Natural killer cell (primary cell): ENCODE measurements around the gene MAD1L1. TPM values are rescaled to one million over a fixed set of nuclear protein-coding genes. Genes with fewer than 3 reads are reported as not detected.

Experiments
- ATAC-seq, 3 donors: fragments of 150-1000 bp in 2 of 3; fragments of 200-7000 bp in 1 of 3; cut with Tn5 transposase; 1 replicate in 1 of 3; 2 replicates in 2 of 3; pipeline ENCODE4 v1.10.0; 2021; ENCODE audit warnings: mild to moderate bottlenecking in 2 of 3, moderate library complexity in 2 of 3
- DNase-seq, 2 donors: peaks; one replicate each; pipeline versions ENCODE4 v3.0.0 to v3.0.0-alpha.2; 2013 to 2021; ENCODE audit warnings: mixed read lengths in 1 of 2
- H3K27ac ChIP-seq: one replicate; pipeline ENCODE4 v1.5.1; 2013; ENCODE audit warnings: mild to moderate bottlenecking, low read length
- H3K27me3 ChIP-seq: one replicate; pipeline ENCODE4 v1.6.1; 2013; ENCODE audit warnings: low read length; ENCODE audit not compliant: control insufficient read depth, insufficient read depth
- H3K36me3 ChIP-seq: one replicate; pipeline ENCODE4 v1.6.1; 2013; ENCODE audit warnings: low read length; ENCODE audit not compliant: control insufficient read depth, insufficient read depth
- H3K4me1 ChIP-seq: one replicate; pipeline ENCODE4 v1.6.1; 2013; ENCODE audit warnings: low read length; ENCODE audit not compliant: control insufficient read depth, insufficient read depth
- H3K4me3 ChIP-seq: one replicate; pipeline ENCODE4 v1.5.1; 2013; ENCODE audit warnings: low read length
- H3K9me3 ChIP-seq: one replicate; pipeline ENCODE4 v1.6.1; 2013; ENCODE audit warnings: low read length; ENCODE audit not compliant: control insufficient read depth, insufficient read depth
- H3K27ac Mint-ChIP-seq, 2 donors: one replicate each; pipeline ENCODE4 v1.8.0; 2022; ENCODE audit warnings: mild to moderate bottlenecking in 2 of 2, mixed read lengths in 2 of 2, moderate library complexity in 1 of 2
- H3K27me3 Mint-ChIP-seq, 2 donors: one replicate each; pipeline ENCODE4 v1.8.0; 2022; ENCODE audit warnings: low read depth in 2 of 2, mixed read lengths in 2 of 2
- H3K36me3 Mint-ChIP-seq: one replicate; pipeline ENCODE4 v1.8.0; 2022; ENCODE audit warnings: mixed read lengths
- H3K4me1 Mint-ChIP-seq, 2 donors: one replicate each; pipeline ENCODE4 v1.8.0; 2022; ENCODE audit warnings: mixed read lengths in 2 of 2
- H3K4me3 Mint-ChIP-seq: one replicate; pipeline ENCODE4 v1.8.0; 2022; ENCODE audit warnings: mild to moderate bottlenecking, moderate library complexity, mixed read lengths
- H3K9me3 Mint-ChIP-seq, 2 donors: one replicate each; pipeline ENCODE4 v1.8.0; 2022; ENCODE audit warnings: mixed read lengths in 2 of 2
- CTCF ChIP-seq: fragments of 200-600 bp; IDR thresholded peaks from one replicate; pipeline ENCODE4 v1.8.0; 2022; ENCODE audit warnings: antibody characterized with exemption
- WGBS: methylation state at CpG from one replicate; pipeline ENCODE4 v1.1.7; 2013; ENCODE audit warnings: missing lambda C conversion rate; ENCODE audit not compliant: insufficient coverage; 5-methylcytosine and 5-hydroxymethylcytosine counted together
- intact Hi-C: fragments of 100-400 bp; cut with micrococcal nuclease; formaldehyde crosslinking; loops from one replicate; pipeline ENCODE4 v1.14.2; 2022
- total RNA-seq, 4 donors: library from RNA; stranded (reverse); fragments of 120-200 nt in 1 of 4; gene quantifications; one replicate each; pipeline versions ENCODE4 v1.2.3 to v1.2.4, GENCODE V29; 2013 to 2022

The MAD1L1 gene
- total RNA-seq, 3 donors from 2014 or later (not counting 1 experiment from before 2014, with no cell fraction given), result 53.6 to 81.2 (median 77.4) TPM

- Mint-ChIP-seq H3K27ac (no peak overlapping the region), H3K4me3 (no peak overlapping the region)
- WGBS, result 98% methylated on average over 15 of the region's 15 CpGs
These were observed 19.1 kb downstream of the MAD1L1 start for GRCh38 chr7:2213551-2214215.

DNA sequence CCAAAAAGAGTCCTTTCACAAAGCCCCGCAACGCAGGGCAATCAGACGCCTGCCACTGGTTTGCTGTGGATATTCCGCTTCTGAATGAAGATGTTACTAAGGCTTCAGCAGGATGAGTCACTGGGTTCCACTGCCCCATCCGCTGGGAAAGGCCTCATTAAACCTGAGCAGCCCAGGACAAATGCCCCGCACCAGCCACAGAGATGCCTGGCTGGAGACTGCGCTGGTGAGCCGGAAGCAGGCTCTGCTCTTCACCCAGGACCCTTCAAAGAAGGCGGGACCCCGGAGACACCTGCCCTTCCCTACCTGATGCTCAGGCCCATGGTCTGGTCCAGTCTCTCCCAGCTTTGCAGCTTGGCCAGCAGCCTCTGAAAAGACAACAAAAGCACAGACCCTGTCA, 19.8 kb downstream of the MAD1L1 start:
- peaks cover 55% of the 10 kb centered on the region for H3K36me3 ChIP-seq
- no peak overlapping the region for H3K27ac Mint-ChIP-seq
- ATAC-seq, result no peak
- H3K27ac ChIP-seq, result no peak overlapping the region
- no peaks in the 10 kb centered on the region for H3K27me3 ChIP-seq
- 98% methylated on average over 10 of the region's 10 CpGs for WGBS
- H3K4me1 ChIP-seq, result no peaks in the 10 kb centered on the region
- no peak overlapping the region for H3K4me3 ChIP-seq
- H3K4me1 Mint-ChIP-seq, result peaks cover 0 to 5% of the 10 kb centered on the region in 2 donors
- no peak overlapping the region for H3K4me3 Mint-ChIP-seq
- no peaks in the 10 kb centered on the region for H3K9me3 ChIP-seq
- TF ChIP-seq CTCF, result no peak
- DNase-seq, result no peak
- H3K9me3 Mint-ChIP-seq, result no peaks in the 10 kb centered on the region
- no peaks in the 10 kb centered on the region for H3K27me3 Mint-ChIP-seq
- peaks cover 7% of the 10 kb centered on the region for H3K36me3 Mint-ChIP-seq
- intact Hi-C loops, result no loop called here

More at GRCh38 chr7:2213551-2214215, 19.1 kb downstream of the MAD1L1 start:
- H3K4me3 ChIP-seq, result no peak overlapping the region
- intact Hi-C loops, result no loop called here
- ATAC-seq, result no peak
- peaks cover 7% of the 10 kb centered on the region for H3K36me3 Mint-ChIP-seq
- peaks cover 58% of the 10 kb centered on the region for H3K36me3 ChIP-seq
- peaks cover 0 to 4% of the 10 kb centered on the region in 2 donors for H3K4me1 Mint-ChIP-seq
- H3K27me3 ChIP-seq, result no peaks in the 10 kb centered on the region
- TF ChIP-seq CTCF, result no peak
- H3K9me3 Mint-ChIP-seq, result no peaks in the 10 kb centered on the region
- H3K27me3 Mint-ChIP-seq, result no peaks in the 10 kb centered on the region
- DNase-seq, result no peak
- no peaks in the 10 kb centered on the region for H3K9me3 ChIP-seq
- no peaks in the 10 kb centered on the region for H3K4me1 ChIP-seq
- H3K27ac ChIP-seq, result no peak overlapping the region

GRCh38 chr7:2211926-2212325, 20.8 kb downstream of the MAD1L1 start:
- WGBS, result 96% methylated on average over 13 of the region's 13 CpGs
- no peaks in the 10 kb centered on the region for H3K9me3 Mint-ChIP-seq
- intact Hi-C loops, result no loop called here

More at GRCh38 chr7:2211926-2212325, 20.8 kb downstream of the MAD1L1 start:
- Histone ChIP-seq H3K4me3 (no peak overlapping the region), H3K36me3 (peaks cover 49% of the 10 kb centered on the region), H3K9me3 (no peaks in the 10 kb centered on the region), H3K27me3 (no peaks in the 10 kb centered on the region), H3K27ac (no peak overlapping the region), H3K4me1 (no peaks in the 10 kb centered on the region)
- no peak for ATAC-seq
- H3K4me1 Mint-ChIP-seq, result peaks cover 0 to 5% of the 10 kb centered on the region in 2 donors
- H3K36me3 Mint-ChIP-seq, result peaks cover 7% of the 10 kb centered on the region
- no peak for TF ChIP-seq CTCF
- H3K4me3 Mint-ChIP-seq, result no peak overlapping the region
- H3K27me3 Mint-ChIP-seq, result no peaks in the 10 kb centered on the region
- no peak for DNase-seq
- no peak overlapping the region for H3K27ac Mint-ChIP-seq
